GM21825 (cell line): ENCODE results near the gene TOR2A.
"Not testable (repeated sequence)": the region's sequence is repeated elsewhere in the genome, so short reads cannot be mapped to it uniquely, and the experiment has no call there.

Experiments used
- ATAC-seq: cut with Tn5 transposase; IDR thresholded peaks from one replicate; pipeline ENCODE4 v1.9.1; 2021; ENCODE audit warnings: mild to moderate bottlenecking, moderate library complexity; ENCODE audit not compliant: unreplicated experiment

The TOR2A gene

DNA sequence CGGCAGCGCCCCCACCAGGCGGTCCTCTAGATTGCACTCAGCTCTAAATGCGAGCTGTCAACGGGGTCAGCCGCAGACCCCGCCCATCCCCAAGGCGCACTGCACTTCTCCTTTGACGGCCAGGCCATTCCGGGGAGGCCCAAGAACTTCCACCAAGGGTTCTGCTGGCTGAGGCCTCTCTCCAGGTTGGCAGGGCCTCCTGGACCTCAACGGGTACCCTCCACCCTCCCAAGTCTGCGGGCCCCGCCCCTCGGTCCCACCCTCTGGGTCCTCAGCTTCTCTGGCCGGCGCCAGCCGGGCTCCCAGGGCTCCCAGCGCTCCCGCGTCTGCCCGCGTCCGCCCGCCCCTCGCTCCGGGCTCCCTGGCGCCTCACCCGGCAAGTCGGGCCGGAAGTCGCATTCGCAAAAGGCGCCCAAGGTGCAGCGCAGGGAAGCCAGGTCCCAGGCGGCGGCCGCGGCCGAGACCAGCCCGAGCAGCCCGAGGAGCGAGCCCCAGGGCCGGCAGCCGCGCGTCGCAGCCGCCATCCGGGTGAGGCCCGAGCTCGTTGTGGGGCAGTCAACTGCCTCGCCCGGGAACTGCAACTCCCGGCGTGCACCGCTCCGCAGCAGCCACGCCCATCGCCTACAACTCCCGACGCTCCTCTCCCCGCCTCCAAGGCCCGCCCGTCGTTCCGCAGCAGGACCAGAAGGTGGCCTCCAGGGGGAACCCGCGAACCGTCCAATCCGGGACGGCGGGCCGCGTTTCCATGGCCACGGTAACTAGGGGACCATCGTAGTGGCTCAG, at the start of gene TOR2A:
Gene TOR2A (minus strand): TSS at position 548 of the 783 bp plus-strand sequence. CDS start 24 bp downstream, at position 524.
- peak; percentile 86 for ATAC-seq

GRCh38 chr9:127783111-127784008, 48.3 kb upstream of the TOR2A start:
- no peak for ATAC-seq

DNA sequence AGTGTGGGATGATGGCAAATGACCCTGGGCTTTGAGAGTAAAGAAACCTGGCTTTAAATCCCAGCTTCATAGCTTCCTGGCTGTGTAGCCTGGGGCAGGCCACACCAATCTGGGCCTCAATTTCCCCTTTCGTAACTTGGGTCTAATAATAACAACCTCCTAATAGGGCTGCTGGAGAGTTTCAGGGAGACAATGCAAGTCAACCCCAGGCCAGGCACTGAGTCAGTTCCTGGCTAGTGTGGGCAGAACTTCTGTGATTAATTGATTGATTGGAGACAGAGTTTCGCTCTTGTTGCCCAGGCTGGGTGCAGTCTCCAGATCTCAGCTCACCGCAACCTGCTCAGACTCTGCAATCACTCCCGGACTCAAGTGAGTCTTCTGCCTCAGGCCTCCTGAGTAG, 46.7 kb upstream of the TOR2A start:
- no peak for ATAC-seq

DNA sequence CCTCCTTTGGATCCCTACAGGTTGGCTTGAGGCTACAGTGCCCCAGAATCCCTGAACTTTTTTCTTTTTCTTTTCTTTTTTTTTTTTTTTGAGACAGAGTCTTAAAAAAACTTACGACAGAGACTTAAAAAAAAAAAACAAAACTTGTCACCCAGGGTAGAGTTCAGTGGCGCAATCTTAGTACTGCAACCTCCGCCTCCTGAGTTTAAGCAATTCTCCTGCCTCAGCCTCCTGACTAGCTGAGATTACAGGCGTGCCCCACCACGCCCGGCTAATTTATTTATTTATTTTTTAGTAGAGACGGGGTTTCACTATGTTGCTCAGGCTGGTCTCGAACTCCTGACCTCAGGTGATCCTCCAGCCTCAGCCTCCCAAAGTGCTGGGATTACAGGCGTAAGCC, 45.8 kb upstream of the TOR2A start:
- not testable (repeated sequence) for ATAC-seq

DNA sequence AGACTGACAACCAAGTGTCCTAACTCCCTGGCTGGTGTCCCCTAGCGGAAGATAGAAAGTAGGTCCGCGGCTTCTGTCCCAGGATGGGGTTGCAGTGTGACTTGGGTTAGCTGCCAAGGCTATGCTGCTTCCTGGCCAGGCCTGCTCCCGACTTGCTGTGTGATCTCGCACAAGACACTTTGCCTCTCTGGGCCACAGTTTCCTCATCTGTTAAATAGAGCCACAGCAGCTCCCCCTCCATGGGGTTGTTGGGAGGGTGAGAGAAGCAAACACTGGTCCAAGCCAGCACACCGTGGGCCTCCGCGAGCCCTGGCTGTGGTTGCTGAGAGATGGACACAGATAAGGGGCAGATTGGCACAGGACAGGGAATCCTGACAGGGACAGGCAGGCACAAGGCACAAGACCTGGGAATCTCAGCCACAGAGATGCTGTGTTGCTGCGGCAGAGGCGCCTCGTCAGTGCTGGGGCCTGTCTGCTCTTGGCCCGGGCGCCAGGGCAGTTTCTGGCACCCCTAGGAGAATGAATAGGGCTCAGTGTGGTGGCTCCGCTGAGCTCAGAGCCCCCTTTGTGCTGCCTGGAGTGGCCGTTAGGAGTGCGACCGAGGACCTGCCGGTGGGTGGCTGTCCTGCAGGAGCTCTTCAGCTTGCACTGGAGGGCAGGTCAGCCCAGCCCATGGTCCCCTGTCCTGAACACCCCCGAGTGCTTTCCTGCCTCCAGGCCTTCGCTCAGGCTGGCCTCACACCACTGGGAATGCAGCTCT, 45.2 kb upstream of the TOR2A start:
- no peak for ATAC-seq

- peak; percentile 41 for ATAC-seq
Observed at GRCh38 chr9:127779136-127779981, 44.3 kb upstream of the TOR2A start.

- ATAC-seq: peak; percentile 31
Observed at GRCh38 chr9:127778280-127779135, 43.4 kb upstream of the TOR2A start, which contains the start of gene SH2D3C. SH2D3C (minus strand) TSS chr9:127778666; CDS start chr9:127778627, 39 bp downstream.

DNA sequence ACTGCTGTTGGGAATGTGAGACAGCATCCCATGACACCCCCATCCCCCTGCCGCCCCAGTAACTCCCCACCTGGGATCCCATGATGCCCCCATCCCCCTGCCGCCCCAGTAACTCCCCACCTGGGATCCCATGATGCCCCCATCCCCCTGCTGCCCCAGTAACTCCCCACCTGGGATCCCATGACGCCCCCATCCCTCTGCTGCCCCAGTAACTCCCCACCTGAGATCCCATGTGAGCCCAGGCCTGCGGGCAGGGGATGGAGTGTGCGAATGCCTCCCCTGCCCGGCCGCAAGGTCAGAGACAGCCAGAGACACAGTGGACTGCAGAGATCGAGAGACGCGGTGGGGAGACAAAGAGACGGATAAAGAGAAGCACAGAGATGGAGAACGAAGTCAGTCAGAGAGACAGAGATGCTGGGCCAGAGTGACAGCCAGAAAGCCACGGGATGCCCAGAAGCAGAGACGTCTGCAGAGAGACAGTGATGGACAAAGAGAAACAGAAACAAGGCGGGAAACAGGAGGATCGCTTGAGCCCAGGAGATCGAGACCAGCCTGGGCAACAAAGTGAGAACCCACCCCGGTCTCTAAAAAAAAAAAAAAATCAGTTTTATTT, 42.4 kb upstream of the TOR2A start:
- ATAC-seq: no peak

- no peak for ATAC-seq
Observed at GRCh38 chr9:127776924-127777289, 41.8 kb upstream of the TOR2A start.

DNA sequence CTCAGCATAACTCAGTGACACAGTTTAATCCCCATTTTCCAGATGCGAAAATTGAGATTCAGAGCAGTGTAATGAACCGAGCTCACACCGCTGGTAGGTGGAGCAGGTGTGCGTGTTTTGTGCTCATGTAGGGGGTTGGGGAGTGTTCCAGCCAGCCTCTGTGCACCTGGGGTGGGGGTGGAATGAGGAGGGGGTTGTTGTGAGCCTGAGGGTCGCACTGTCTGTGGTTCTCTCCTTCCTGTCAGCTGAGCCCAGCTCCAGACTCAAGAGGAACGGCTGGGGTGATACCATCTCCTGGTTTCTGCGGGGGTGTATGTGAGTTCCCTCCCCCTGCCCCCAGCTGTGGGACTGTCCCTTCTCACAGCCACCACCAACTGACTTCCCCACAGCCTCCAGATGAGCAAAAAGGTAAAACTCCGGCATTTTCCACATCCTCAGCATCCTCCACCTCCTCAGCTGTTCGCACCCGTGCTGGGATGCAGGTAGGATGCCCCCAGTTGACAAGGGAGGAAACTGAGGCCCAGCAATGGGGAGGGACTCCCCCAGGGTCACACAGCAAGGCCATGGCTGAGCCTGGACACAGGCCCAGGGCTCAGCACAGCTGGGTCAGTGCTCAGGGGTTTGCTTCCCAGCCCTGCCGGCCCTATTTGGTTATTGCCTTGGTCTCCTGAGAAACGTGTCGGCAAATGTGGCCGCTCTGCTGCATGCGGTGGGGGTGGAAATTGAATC, 41.3 kb upstream of the TOR2A start:
- no peak for ATAC-seq

- no peak for ATAC-seq
Observed at GRCh38 chr9:127773981-127774380, 38.9 kb upstream of the TOR2A start.

- ATAC-seq: no peak
Observed at GRCh38 chr9:127773272-127773671, 38.2 kb upstream of the TOR2A start.

DNA sequence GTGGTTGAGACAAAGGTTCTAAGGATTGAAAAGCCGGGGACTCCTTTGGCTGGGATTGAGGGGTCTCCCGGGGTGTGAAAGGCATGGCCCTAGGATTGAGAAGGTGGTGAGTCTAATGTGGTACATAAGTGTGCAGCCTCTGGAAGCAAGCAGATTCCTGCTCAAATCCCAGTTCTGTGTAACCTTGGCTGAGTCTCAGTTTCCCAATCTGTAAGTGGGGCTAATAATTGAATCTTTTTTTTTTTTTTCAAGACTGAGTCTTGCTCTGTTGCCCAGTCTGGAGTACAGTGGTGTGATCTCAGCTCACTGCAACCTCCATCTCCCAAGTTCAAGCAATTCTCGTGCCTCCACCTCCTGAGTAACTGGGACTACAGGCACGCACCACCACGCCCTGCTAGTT, 37.5 kb upstream of the TOR2A start:
- no peak for ATAC-seq

GRCh38 chr9:127771570-127772189, 36.6 kb upstream of the TOR2A start:
- no peak for ATAC-seq

- ATAC-seq: peak; percentile 75
Observed at GRCh38 chr9:127770905-127771569, 35.9 kb upstream of the TOR2A start.

- ATAC-seq: no peak
Observed at GRCh38 chr9:127770583-127770904, 35.5 kb upstream of the TOR2A start.

DNA sequence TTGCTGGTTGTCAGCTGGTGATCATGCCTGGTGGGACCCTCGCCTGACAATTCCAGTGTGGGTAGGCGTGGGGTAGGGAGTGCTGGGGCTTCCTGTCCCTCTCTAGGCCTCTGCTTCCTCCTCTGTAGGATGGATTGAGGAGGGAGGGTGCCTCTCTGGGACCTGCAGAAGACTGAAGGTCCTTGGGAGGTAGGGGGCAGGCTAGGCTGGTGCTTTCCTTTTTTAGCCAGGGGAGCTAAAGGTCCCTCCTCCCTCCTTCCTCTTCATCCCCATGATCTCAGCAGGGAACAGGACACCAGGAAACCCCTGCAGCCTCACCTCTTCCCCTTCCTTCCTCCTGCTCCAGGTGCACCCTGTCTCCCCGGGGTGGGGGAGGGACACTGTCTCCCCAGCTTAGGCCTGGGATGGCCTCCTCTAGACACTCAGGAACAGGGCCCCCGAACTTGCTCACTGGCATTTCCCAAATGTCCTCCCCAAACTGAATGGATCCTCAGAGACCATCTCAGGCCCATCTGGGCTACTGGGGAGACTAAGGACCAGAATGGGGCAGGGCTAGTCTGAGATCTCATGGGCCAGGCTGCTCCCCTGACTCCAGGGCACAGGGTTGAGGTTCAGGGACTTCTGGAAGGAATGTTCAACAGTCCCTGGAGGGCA, 35.0 kb upstream of the TOR2A start:
- no peak for ATAC-seq
